Keratinocyte (primary cell): ENCODE measurements around the gene BLMH.

Experiments used
- CTCF ChIP-seq, 3 experiments: IDR thresholded peaks in 1 of 3; conservative IDR thresholded peaks in 1 of 3; optimal IDR thresholded peaks in 1 of 3; 2 replicates in 2 of 3; 3 replicates in 1 of 3; pipeline versions ENCODE3 to v1.5.1; 2011; ENCODE audit warnings: low read length in 3 of 3, mild to moderate bottlenecking in 3 of 3, moderate library complexity in 2 of 3, control low read depth in 1 of 3, inconsistent platforms in 1 of 3; ENCODE audit not compliant: insufficient read depth in 2 of 3; ENCODE audit errors: extremely low read depth in 1 of 3
- EZH2 ChIP-seq: IDR thresholded peaks from one replicate; pipeline ENCODE4 v1.6.1; 2012; ENCODE audit warnings: inconsistent platforms, mild to moderate bottlenecking, low read length, moderate library complexity

- no peak for TF ChIP-seq EZH2
- TF ChIP-seq CTCF (optimal IDR thresholded peaks at IDR 0.05 in 1 of 3, IDR thresholded peaks at IDR 0.05 in 1 of 3, conservative IDR thresholded peaks at IDR 0.05 in 1 of 3; ENCODE audit: extremely low read depth in 1 of 3, insufficient read depth in 2 of 3, low read length in 3 of 3), result no peak
Measured at GRCh38 chr17:30232824-30233427, 58.8 kb downstream of the BLMH start.
